Neural progenitor cell (in vitro differentiated cells): ENCODE results near the gene DCLRE1C. TPM values are rescaled to one million over a fixed set of nuclear protein-coding genes. Genes with fewer than 3 reads are reported as not detected.
"Not testable (repeated sequence)": the region's sequence is repeated elsewhere in the genome, so short reads cannot be mapped to it uniquely, and the experiment has no call there.

Source experiments
- DNase-seq: peaks from one replicate; pipeline ENCODE4 v3.0.0-alpha.2; 2016; ENCODE audit warnings: low spot score
- H2AFZ ChIP-seq: fragments of 200-600 bp; sonication (generic); replicated peaks from 2 replicates; pipeline ENCODE4 v1.6.1; 2016; ENCODE audit warnings: antibody characterized with exemption
- H3F3A ChIP-seq: fragments of 200-600 bp; sonication (generic); 2 replicates; pipeline ENCODE4 v1.6.1; 2016; ENCODE audit warnings: antibody characterized with exemption, low read depth
- H3K27ac ChIP-seq: fragments of 200-600 bp; sonication (generic); 2 replicates; pipeline ENCODE4 v1.5.1; 2016; ENCODE audit warnings: mild to moderate bottlenecking
- H3K27me3 ChIP-seq: fragments of 200-600 bp; sonication (generic); 2 replicates; pipeline ENCODE4 v1.6.1; 2016; ENCODE audit warnings: mild to moderate bottlenecking, moderate library complexity
- H3K36me3 ChIP-seq: fragments of 200-600 bp; sonication (generic); 2 replicates; pipeline ENCODE4 v1.5.1; 2016
- H3K4me1 ChIP-seq: fragments of 200-600 bp; sonication (generic); 2 replicates; pipeline ENCODE4 v1.6.1; 2016; ENCODE audit warnings: mixed run types
- H3K4me2 ChIP-seq: fragments of 200-600 bp; sonication (generic); 2 replicates; pipeline ENCODE4 v1.6.1; 2016
- H3K4me3 ChIP-seq: fragments of 200-600 bp; sonication (generic); 2 replicates; pipeline ENCODE4 v1.5.1; 2016
- H3K79me2 ChIP-seq: fragments of 200-600 bp; sonication (generic); 2 replicates; pipeline ENCODE4 v1.6.1; 2016; ENCODE audit warnings: low read depth
- H3K9ac ChIP-seq: fragments of 200-600 bp; sonication (generic); 2 replicates; pipeline ENCODE4 v1.6.1; 2016
- H3K9me3 ChIP-seq: fragments of 200-600 bp; sonication (generic); 2 replicates; pipeline ENCODE4 v1.5.1; 2016; ENCODE audit warnings: low read depth
- H4K20me1 ChIP-seq: fragments of 200-600 bp; sonication (generic); 2 replicates; pipeline ENCODE4 v1.6.1; 2016; ENCODE audit warnings: low read depth
- H3K27ac Mint-ChIP-seq: 3 replicates; pipeline ENCODE4 v1.8.0; 2021; ENCODE audit warnings: mixed read lengths
- H3K27me3 Mint-ChIP-seq: 2 replicates; pipeline ENCODE4 v1.8.0; 2022; ENCODE audit warnings: low read depth, mild to moderate bottlenecking, inconsistent platforms, moderate library complexity, mixed read lengths; ENCODE audit not compliant: insufficient read depth
- H3K36me3 Mint-ChIP-seq: 3 replicates; pipeline ENCODE4 v1.8.0; 2021; ENCODE audit warnings: mixed read lengths
- H3K4me1 Mint-ChIP-seq: 3 replicates; pipeline ENCODE4 v1.8.0; 2021; ENCODE audit warnings: mixed read lengths
- H3K4me3 Mint-ChIP-seq: 3 replicates; pipeline ENCODE4 v1.8.0; 2021; ENCODE audit warnings: mild to moderate bottlenecking, moderate library complexity, mixed read lengths
- H3K9me3 Mint-ChIP-seq: 3 replicates; pipeline ENCODE4 v1.8.0; 2020; ENCODE audit warnings: mixed read lengths
- CTCF ChIP-seq: fragments of 200-600 bp; sonication (generic); IDR thresholded peaks from 2 replicates; pipeline ENCODE4 v1.5.1; 2017; ENCODE audit warnings: antibody characterized with exemption, mild to moderate bottlenecking
- EZH2 ChIP-seq: fragments of 200-600 bp; sonication (generic); IDR thresholded peaks from 2 replicates; pipeline ENCODE4 v1.6.1; 2017; ENCODE audit warnings: antibody characterized with exemption, mild to moderate bottlenecking, moderate library complexity
- EZH2phosphoT487 ChIP-seq: fragments of 200-600 bp; sonication (generic); IDR thresholded peaks from 2 replicates; pipeline ENCODE4 v1.6.1; 2017; ENCODE audit warnings: antibody characterized with exemption
- total RNA-seq: library from RNA; depleted of rRNA; stranded (reverse); fragments of >200 nt; gene quantifications from 2 replicates; pipeline ENCODE4 v1.2.3, GENCODE V29; 2015; ENCODE audit warnings: low replicate concordance

DCLRE1C gene
- total RNA-seq, 1 donor from 2014 or later = 4.5 TPM

- Mint-ChIP-seq H3K27ac (no peak overlapping the region), H3K9me3 (no peaks in the 10 kb centered on the region), H3K36me3 (peaks cover 12% of the 10 kb centered on the region), H3K4me1 (peaks cover 6% of the 10 kb centered on the region), H3K27me3 (peaks cover 4% of the 10 kb centered on the region), H3K4me3 (no peak overlapping the region)
- Histone ChIP-seq H2AFZ (no peak overlapping the region), H3K9ac (no peak overlapping the region), H3K79me2 (peaks cover 15% of the 10 kb centered on the region), H3K4me2 (no peak overlapping the region), H3F3A (no peaks in the 10 kb centered on the region), H3K9me3 (no peaks in the 10 kb centered on the region), H3K27me3 (no peaks in the 10 kb centered on the region), H4K20me1 (no peaks in the 10 kb centered on the region), H3K36me3 (no peaks in the 10 kb centered on the region), H3K4me3 (no peak overlapping the region), H3K4me1 (no peaks in the 10 kb centered on the region), H3K27ac (no peak overlapping the region)
- DNase-seq = no peak
- TF ChIP-seq CTCF = no peak
- no peak for TF ChIP-seq EZH2
- TF ChIP-seq EZH2phosphoT487 = no peak
These were observed 6.6 kb downstream of the DCLRE1C start for GRCh38 chr10:14947268-14947667.

DNA sequence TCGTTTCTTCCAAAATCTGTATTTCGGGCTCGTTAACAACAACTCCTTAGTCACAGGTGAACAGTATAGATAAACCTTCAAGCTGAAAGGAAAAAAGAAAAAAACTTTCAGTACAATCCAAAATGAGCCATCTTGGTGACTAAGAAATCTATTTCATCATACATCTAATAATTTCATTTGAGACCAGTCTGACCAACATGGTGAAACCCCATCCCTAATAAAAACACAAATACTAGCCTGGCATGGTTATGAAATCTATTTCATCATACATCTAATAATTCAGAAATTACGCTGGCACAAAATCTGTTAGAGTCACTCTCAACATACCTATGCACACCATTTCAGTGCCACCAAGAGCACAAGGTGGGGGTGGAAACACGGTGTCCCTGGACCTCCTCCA is 8.8 kb downstream of the DCLRE1C start:
- TF ChIP-seq EZH2phosphoT487 (no peak), CTCF (no peak), EZH2 (no peak)
- peaks cover 4% of the 10 kb centered on the region for H3K27me3 Mint-ChIP-seq
- no peak overlapping the region for H3K4me3 Mint-ChIP-seq
- Histone ChIP-seq H3K4me2 (no peak overlapping the region), H2AFZ (no peak overlapping the region), H4K20me1 (no peaks in the 10 kb centered on the region), H3K27ac (no peak overlapping the region), H3K9me3 (no peaks in the 10 kb centered on the region), H3K36me3 (no peaks in the 10 kb centered on the region), H3K9ac (no peak overlapping the region), H3F3A (no peaks in the 10 kb centered on the region), H3K4me1 (no peaks in the 10 kb centered on the region), H3K4me3 (no peak overlapping the region), H3K79me2 (no peaks in the 10 kb centered on the region), H3K27me3 (no peaks in the 10 kb centered on the region)
- no peaks in the 10 kb centered on the region for H3K9me3 Mint-ChIP-seq
- no peaks in the 10 kb centered on the region for H3K4me1 Mint-ChIP-seq
- H3K36me3 Mint-ChIP-seq = peaks cover 12% of the 10 kb centered on the region
- DNase-seq = no peak
- no peak overlapping the region for H3K27ac Mint-ChIP-seq

- H3K79me2 ChIP-seq, H4K20me1 ChIP-seq: not testable (repeated sequence)
These were observed 11.0 kb downstream of the DCLRE1C start for GRCh38 chr10:14942950-14943338.

GRCh38 chr10:14942147-14942949 is 11.5 kb downstream of the DCLRE1C start:
- H3K4me3 Mint-ChIP-seq, H3K4me2 ChIP-seq, H3K27me3 Mint-ChIP-seq, H3K9me3 Mint-ChIP-seq, H3K79me2 ChIP-seq, H3K4me1 ChIP-seq, H2AFZ ChIP-seq, DNase-seq, H3K27ac ChIP-seq, H3K36me3 ChIP-seq, H3K27me3 ChIP-seq, H4K20me1 ChIP-seq, H3F3A ChIP-seq, H3K27ac Mint-ChIP-seq, H3K4me1 Mint-ChIP-seq, H3K4me3 ChIP-seq, H3K9ac ChIP-seq, H3K9me3 ChIP-seq: not testable (repeated sequence)
- peaks cover 14% of the 10 kb centered on the region for H3K36me3 Mint-ChIP-seq

More at GRCh38 chr10:14942950-14943338, 11.0 kb downstream of the DCLRE1C start:
- not testable (repeated sequence) for H3K27me3 ChIP-seq, H3K27ac Mint-ChIP-seq, H3F3A ChIP-seq, H2AFZ ChIP-seq, H3K9me3 Mint-ChIP-seq, H3K4me2 ChIP-seq, H3K36me3 ChIP-seq, H3K27ac ChIP-seq, H3K4me3 Mint-ChIP-seq, H3K27me3 Mint-ChIP-seq, H3K9ac ChIP-seq, H3K4me1 Mint-ChIP-seq, DNase-seq, H3K4me3 ChIP-seq, H3K4me1 ChIP-seq, H3K9me3 ChIP-seq
- peaks cover 16% of the 10 kb centered on the region for H3K36me3 Mint-ChIP-seq

DNA sequence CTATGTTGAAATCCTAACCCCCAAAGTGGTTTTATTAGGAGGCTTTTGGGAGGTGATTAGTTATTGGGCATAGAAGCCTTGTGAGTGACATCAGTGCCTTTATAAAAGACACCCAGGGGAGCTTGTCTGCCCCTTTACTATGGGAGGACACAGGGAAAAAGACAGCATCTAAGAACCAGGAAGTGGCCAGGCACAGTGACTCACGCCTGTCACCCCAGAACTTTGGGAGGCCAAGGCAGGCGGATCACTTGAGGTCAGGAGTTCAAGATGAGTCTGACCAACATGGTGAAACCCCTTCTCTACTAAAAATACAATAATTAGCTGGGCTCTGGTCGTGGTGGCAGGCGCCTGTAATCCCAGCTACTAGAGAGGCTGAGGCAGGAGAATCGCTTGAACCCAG is 14.9 kb downstream of the DCLRE1C start:
- not testable (repeated sequence) for H3K79me2 ChIP-seq, H3K27me3 ChIP-seq, H3K4me3 ChIP-seq, H3K4me1 ChIP-seq, H3K4me2 ChIP-seq, H2AFZ ChIP-seq, H3K27ac Mint-ChIP-seq, DNase-seq, H3K36me3 Mint-ChIP-seq, H3K4me1 Mint-ChIP-seq, H3F3A ChIP-seq, H3K9ac ChIP-seq, H3K9me3 Mint-ChIP-seq, H3K27ac ChIP-seq, H4K20me1 ChIP-seq, H3K9me3 ChIP-seq, H3K4me3 Mint-ChIP-seq, H3K36me3 ChIP-seq, H3K27me3 Mint-ChIP-seq
